NCI-H2107 treated with DMSO at 0.1 percent for 48 hours (cell line): ENCODE data around the gene ZWINT.
A peak's percentile ranks its signal among the peaks of the same experiment; 100 is the strongest.

Experiments used
- DNase-seq: peaks from one replicate; lab custom pipeline; 2025; ENCODE audit not compliant: unreplicated experiment; lab: John Stamatoyannopoulos, UW

Gene ZWINT, protein sequence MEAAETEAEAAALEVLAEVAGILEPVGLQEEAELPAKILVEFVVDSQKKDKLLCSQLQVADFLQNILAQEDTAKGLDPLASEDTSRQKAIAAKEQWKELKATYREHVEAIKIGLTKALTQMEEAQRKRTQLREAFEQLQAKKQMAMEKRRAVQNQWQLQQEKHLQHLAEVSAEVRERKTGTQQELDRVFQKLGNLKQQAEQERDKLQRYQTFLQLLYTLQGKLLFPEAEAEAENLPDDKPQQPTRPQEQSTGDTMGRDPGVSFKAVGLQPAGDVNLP

DNA sequence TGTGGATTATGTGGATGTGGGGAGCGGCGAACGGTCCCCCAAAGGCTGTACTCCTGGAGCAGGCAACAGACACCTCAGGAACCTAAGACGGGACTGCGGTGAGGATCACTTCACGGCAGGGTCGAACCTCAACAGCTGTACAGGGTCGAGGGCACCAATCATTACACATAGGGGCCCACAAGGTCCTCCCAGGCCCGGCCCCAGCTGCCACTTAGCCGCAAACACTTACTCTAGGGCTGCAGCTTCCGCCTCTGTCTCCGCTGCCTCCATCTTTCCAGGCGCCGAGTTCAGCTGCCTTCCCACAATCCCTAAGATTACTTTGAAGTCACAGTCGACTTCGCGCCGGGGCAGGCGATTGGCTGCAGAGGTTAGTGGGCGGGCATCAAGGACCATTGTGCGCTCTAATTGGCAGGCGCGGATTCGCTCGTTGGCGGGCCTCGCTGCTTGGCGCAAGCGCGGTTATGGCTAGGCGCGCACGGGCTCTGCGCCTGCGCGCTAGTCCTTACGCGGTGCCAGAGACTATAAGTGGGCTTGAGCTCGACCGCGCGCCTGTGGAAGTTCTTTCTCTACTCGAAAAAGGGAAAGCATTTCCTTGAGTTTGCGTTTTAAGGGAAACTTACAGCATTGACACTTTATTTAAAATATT is at the start of gene ZWINT:
Gene ZWINT (minus strand): TSS at position 293 of the 646 bp plus-strand sequence. CDS start 23 bp downstream, at position 270.
- DNase-seq: peak; percentile 82

DNA sequence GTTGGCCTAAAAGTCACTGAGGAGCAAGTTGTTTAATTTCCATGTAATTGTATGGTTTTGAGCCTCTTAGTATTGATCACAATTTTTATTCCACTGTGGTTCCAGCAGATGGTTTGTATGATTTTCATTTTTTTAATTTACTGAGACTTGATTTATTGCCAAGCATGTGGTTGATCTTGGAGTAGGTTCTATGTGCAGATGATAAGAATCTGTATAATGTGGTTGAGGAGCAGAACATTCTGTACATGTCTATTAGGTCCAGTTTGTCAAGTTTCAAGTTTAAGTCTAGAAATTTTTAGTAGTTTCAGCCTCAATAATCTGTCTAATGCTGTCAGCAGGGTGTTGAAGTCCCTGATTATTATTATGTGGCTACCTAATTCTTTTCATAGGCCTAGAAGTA is 22.7 kb upstream of the ZWINT start:
- DNase-seq: no peak

DNA sequence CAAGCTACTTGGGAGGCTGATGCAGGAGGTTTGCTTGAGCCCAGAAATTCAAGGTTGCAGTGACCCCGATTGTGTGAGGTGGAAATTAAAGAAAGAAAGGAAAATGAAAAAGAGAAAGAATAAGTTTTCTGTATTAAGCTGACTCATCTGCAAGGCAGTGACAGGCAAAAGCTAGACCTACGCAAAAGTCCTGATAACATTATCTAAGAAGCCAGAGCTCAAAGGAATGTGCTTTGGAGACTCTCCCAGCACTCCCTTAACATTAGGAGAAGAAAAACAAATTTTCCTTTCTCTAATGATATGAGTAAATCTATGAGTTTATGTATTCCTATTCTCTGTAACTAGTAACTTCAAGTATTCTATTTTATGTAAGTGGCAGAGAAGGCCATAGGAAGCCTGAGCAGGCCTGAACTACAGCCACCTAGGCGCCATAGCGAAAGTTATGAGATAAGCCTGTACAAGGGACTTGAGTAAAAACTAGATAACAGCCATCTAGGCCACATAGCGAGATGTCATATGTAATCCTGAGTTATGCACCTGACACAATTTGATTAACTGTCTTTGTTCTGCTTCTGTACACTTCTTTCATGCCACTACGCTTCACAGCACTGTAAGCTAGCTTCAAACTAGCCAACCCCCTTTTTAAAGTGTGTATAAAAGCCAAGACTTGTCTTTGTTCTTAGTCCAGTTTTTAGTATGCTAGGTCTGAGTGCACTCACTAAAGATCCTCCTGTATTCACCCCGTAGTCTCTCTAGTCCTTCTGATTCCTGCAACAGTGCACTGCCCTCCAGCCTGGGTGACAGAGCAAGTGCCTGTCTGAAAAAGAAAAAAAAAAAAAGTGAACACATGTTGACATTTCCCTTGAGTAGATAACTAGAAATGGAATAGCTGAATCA is 9.4 kb upstream of the ZWINT start:
- DNase-seq: no peak

DNA sequence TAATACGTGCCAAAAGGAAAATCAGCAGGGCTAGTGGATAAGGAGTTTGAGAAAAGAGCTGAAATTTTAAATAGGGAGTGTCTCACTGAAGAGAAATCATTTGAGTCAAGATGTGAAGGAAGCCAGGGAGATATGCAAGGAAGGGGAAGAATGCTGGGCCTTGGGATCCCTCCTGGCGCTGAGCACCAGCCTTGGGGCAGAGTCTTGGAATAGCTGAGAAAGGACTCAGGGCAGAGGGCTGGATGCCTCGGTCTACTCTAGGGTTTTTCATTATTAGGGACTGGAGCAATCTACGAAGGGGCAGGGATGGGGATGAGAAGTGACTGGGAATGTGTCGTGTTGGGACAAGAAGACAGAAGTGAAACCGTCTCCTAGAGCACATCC is 484 bp downstream of the ZWINT start:
- no peak for DNase-seq

DNA sequence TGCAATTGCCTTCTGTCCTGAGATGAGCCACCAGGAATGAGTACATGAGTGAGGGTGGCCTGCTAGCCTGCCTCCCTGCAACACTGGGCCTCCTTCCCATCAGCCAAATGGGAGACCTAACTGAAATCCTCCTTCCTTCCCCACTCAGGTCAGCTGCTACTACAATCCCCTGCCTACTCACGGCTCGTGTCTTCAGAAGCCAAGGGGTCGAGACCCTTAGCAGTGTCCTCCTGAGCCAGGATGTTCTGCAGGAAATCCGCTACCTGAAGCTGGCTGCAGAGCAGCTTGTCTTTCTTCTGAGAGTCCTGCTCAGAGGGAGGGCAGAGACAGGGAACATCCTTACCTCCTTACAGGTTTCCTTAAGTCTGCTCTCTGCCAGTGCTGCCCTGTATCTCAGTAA is 1.2 kb downstream of the ZWINT start:
- DNase-seq: no peak

DNA sequence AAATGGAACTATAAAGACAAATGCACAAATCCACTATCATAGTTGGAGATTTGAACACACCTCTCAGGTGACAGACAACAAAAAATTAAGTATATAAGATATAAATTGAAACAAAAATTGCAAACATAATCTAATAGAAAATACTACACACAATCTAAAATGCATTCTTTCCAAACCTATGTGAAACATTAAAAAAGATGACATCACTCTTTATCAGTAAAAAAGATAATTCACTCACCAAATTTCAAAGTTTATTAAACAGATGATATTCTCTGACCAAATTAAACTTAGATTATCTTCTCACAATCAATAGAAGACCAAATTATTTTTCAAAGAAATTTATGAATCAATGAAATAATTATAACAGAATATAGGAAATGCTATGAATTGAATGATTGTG is 4.0 kb downstream of the ZWINT start:
- DNase-seq: no peak

DNA sequence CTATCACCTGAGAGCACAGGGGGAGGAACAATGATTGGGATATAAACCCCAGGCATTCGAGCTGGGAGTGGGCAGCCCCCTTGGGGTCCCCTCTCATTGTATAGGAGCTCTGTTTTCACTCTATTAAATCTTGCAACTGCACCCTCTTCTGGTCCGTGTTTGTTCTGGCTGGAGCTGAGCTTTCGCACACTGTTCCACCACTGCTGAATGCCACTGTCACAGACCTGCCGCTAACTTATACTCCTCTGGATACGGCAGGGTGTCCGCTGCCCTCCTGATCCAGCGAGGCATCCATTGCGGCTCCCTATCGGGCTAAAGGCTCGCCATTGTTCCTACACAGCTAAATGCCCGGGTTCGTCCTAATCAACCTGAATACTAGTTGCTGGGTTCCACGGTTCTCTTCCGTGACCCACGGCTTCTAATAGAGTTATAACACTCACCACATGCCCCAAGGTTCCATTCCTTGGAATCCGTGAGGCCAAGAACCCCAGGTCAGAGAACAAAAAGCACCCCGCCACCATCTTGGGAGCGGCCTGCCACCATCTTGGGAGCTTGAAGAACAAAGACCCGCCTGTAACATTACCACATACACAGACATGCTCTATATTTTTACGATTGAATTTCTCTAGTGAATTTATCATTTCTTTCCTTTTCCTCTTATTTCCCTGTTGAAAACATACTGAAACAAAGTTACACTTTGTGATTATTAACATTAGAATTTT is 9.0 kb downstream of the ZWINT start:
- no peak for DNase-seq

DNA sequence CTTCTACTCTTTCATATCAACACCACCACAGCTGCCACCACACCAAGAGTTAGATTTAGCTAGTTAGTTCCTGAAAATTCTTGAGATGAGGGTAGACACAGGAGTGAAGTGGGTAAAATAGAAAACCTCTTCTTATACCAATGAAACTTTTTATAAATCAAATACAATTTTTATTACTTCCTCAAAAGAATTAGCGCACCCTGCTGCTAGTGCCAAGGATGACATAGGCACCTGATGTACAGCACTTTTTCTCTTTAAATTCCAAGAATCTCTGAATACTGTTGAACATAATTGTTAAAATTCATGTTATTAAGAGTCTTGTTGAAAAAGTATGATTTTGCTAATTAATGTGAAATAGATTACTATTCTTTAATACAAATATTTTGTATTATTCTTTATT is 11.4 kb downstream of the ZWINT start:
- no peak for DNase-seq

DNA sequence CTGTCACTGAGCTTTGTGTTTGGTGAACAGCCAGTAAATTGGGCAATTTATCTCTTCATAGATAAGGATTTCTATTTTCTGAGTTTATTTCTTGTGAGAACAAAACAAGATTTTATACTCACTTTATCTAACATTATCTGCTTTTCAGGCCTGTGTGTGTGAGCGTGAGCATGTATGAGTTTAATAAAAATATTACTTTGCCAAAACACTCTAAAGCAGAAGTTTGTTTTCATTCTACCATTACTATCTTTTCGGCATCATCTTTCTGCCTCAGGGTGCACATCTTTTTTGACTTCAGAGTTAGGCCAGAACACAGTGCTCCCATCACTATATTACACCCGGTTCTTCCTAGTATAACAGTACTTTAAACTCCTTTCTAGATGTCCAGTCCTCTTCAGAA is 13.0 kb downstream of the ZWINT start:
- DNase-seq: no peak

DNA sequence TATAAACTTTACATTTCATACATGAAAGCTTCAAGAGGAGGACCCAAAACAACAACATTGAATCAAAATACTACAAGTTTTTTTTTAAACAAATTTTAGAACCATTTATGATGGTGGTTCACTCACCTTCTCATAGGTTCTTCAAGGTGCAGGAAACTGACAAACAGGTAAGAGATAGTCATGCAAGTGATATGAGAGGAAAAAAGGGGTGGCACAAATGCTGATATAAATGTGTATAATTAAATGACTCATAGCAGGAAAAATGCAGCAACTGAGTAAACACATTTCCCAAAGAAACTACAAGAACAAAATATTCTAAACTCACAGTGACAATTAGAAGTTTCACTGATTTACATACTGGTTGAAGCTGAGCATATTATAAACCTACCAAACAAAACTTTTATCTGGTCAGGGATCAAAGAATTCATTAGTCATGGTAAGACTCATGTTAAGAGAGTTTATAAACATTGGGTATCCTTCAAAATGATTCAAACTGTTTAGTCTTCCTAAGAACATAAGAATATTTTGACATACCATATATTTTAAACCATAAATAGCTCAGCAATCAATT is 14.1 kb downstream of the ZWINT start:
- DNase-seq: no peak

DNA sequence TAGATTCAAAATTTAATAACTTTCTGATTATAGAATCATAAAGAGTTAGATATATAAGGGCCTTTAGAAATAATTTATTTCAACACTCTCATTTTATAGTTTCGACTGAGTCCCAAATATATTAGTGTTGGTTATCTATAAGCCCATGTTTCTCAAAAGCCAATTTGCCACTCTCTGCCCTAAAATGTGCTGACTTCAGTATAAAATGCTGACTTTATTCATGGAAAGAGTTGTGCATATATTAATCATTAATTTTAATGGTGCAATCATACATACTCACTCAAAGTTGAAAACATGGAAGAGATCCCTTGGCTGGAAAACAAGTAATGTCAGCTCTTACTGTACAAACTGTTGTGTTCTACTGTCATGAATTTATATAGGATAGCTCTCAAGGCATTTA is 19.4 kb downstream of the ZWINT start:
- DNase-seq: no peak

DNA sequence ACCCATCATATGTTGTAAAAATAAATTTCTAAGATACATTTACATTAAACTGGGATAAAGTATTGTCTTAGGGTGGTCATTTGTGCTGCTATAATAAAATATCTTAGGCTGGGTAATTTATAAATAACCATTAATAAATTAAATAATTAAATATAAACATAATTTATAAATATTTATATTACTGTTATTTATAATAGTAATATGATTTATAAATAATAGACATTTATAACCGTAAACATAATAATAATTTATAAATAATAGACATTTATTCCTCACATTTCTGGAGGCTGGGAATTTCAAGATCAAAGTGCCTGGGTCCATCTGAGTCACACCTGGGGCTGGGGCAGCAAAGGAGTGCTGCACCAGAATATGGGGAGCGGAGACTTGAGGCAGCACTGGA is 31.1 kb downstream of the ZWINT start:
- no peak for DNase-seq

DNA sequence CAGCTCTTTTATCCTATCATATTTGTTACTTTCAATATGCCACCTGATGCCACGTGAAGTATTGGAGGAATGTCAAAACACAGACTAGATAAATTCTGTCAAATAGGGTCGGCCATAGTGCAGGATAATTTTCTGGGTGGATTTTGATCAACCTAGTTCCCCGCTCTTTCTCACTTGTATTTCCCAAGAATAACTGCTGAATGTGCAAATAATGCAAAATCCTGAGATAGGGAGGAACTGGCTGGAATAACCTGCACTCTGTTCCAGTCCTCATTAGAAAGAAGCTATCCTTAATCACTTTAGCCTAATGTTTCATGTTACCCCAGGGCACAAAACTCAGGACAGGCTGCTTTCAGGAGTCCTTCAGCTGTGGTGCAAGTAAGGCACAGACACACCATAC is 33.9 kb downstream of the ZWINT start:
- no peak for DNase-seq

DNA sequence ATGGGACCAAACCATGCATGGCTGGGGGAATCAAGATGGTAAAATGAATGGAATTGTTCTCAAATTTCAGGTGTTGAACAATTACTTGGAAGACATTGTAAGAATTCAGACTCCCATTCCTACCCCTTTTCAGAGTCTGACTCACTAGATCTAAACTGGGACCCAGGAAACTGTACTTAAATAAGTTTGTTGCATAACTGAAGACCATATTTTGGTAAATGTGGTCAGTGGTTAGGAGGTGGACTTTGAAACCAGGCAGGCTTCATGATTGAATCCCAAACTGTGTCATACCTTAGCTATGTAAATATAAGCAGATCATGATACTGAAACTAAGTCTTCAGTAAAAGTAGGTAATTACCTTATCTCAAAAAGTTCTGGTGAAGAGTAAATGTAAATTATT is 41.7 kb downstream of the ZWINT start:
- DNase-seq: no peak

DNA sequence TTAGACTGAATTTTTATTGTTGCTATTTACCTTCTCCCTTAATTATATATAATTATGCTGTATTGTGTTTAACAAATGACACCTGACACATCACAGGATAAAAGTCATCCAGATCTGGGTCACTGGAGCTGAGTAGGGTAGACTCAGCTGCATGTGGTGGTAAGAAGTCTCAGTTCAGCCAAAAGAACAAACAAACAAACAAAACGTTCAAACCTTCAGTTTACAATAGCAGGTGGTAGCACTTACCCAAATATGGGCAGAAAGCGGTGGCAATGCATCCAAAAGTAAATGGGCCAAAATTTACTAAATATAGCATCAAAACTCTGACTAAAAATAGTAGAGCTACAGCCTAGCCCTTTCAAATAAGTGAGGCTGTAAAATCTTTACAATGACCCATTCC is 42.2 kb downstream of the ZWINT start:
- DNase-seq: no peak

DNA sequence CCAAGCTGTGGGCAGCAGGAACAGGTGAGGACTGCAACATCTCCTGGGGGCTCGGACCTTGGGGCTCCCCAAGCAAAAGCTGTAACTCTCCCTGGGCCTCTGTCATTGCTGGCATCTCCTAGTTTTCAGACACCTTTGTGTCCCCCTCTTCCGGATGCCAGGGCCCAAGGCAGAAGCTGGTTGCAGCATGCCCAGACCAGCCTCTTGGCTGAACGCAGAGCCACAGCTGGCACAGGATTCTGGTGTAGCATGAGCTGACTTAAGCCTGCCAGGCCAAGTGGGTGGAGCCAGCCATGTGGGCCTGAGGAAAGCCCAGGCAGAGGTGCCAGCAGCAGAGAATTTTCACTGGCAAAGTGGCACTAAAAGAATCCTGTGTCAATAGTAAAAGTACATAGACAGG is 43.5 kb downstream of the ZWINT start:
- no peak for DNase-seq

DNA sequence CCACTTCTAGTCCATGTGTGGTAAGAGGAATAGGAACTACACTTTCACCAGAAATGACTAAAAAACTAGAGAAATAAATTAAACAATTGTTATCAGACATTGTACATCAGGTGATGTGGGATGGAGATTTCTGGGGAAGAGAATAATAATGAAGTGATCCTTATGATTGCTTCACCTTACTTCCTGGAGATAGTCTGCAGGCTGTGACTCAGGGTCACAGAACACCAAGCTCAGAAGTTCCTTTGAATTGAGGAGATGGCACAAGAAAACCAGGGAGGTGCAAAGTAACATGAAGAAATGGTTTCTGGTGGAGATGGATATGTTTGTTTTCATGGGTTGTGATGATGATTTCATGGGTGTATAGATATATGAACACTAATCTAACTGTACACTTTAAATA is 44.5 kb downstream of the ZWINT start:
- DNase-seq: no peak
